Panc1 (cell line): ENCODE results near the gene GARRE1. TPM values are rescaled to one million over a fixed set of nuclear protein-coding genes. Genes with fewer than 3 reads are reported as not detected.

Experiments
- ATAC-seq: fragments of 200-7000 bp; cut with Tn5 transposase; 2 replicates; pipeline ENCODE4 v1.9.1; 2020; ENCODE audit warnings: mild to moderate bottlenecking, moderate library complexity
- BruUV-seq: library from RNA; stranded (reverse); fragments of 400-500 nt; replicated peaks from 2 replicates; lab custom pipeline; 2021; lab: Mats Ljungman, UMichigan
- CTCF ChIA-PET: fragments of 300-600 bp; sonication (Branson Sonifier 250); formaldehyde crosslinking; loops from one replicate; lab custom pipeline; 2022; ENCODE audit warnings: antibody characterized with exemption; lab: Charles Lee
- POLR2A ChIA-PET: fragments of 300-600 bp; sonication (Branson Sonifier 250); formaldehyde crosslinking; loops from one replicate; lab custom pipeline; 2022; ENCODE audit warnings: antibody characterized with exemption; lab: Charles Lee
- DNase-seq: peaks from one replicate; pipeline ENCODE4 v3.0.0-alpha.2; 2010; ENCODE audit warnings: low read depth, low spot score
- H3K27ac ChIP-seq: 2 replicates; pipeline ENCODE4 v1.5.1; 2011; ENCODE audit warnings: mild to moderate bottlenecking, low read length, inconsistent platforms
- H3K27me3 ChIP-seq: fragments of 200-500 bp; sonication (Bioruptor generic); 2 replicates; pipeline ENCODE4 v1.6.0; 2014; ENCODE audit warnings: low read length, inconsistent platforms; ENCODE audit not compliant: control insufficient read depth, insufficient read depth
- H3K36me3 ChIP-seq: fragments of 200-500 bp; sonication (Bioruptor generic); 2 replicates; pipeline ENCODE4 v1.5.1; 2014; ENCODE audit warnings: inconsistent platforms, mild to moderate bottlenecking, low read length, moderate library complexity; ENCODE audit not compliant: control insufficient read depth, insufficient read depth
- H3K4me1 ChIP-seq: 2 replicates; pipeline ENCODE4 v1.5.1; 2011; ENCODE audit warnings: inconsistent platforms, mild to moderate bottlenecking, low read length, moderate library complexity; ENCODE audit not compliant: control insufficient read depth, insufficient read depth
- H3K4me3 ChIP-seq, 2 experiments: 2 replicates each; pipeline ENCODE4 v1.5.1; 2011 to 2012; ENCODE audit warnings: low read depth in 2 of 2, low read length in 2 of 2, mild to moderate bottlenecking in 2 of 2, inconsistent platforms in 1 of 2, moderate library complexity in 1 of 2
- H3K9me3 ChIP-seq: fragments of 200-500 bp; sonication (Bioruptor generic); 2 replicates; pipeline ENCODE4 v1.5.1; 2014; ENCODE audit warnings: low read depth, mild to moderate bottlenecking, inconsistent platforms, low read length, moderate library complexity; ENCODE audit not compliant: control insufficient read depth, insufficient read depth
- CTCF ChIP-seq: fragments of 450-650 bp; IDR thresholded peaks from 2 replicates; pipeline ENCODE4 v1.5.1; 2017; ENCODE audit warnings: mild to moderate bottlenecking
- POLR2AphosphoS5 ChIP-seq: IDR thresholded peaks from 2 replicates; pipeline ENCODE4 v1.6.1; 2012; ENCODE audit warnings: mild to moderate bottlenecking, low read depth, low read length, moderate library complexity
- REST ChIP-seq, 2 experiments: IDR thresholded peaks; 2 replicates each; pipeline ENCODE4 v1.6.1; 2011 to 2012; ENCODE audit warnings: low read depth in 2 of 2, control low read depth in 1 of 2, low read length in 1 of 2, mild to moderate bottlenecking in 1 of 2, moderate library complexity in 1 of 2; ENCODE audit not compliant: insufficient read depth in 1 of 2
- SIN3A ChIP-seq: IDR thresholded peaks from 2 replicates; pipeline ENCODE4 v1.6.1; 2012; ENCODE audit warnings: low read depth, mild to moderate bottlenecking, low read length, moderate library complexity, borderline replicate concordance; ENCODE audit not compliant: insufficient read depth
- TCF7L2 ChIP-seq: IDR thresholded peaks from 2 replicates; pipeline ENCODE4 v1.6.1; 2011; ENCODE audit warnings: mild to moderate bottlenecking, low read depth, low read length, inconsistent platforms
- in situ Hi-C: cut with HindIII; loops from 2 replicates; pipeline ENCODE4 v1.10.0; 2016; ENCODE audit warnings: low sequenced_read_pairs, low pct_unique_long_range_greater_than_20kb
- intact Hi-C: fragments of 100-400 bp; cut with micrococcal nuclease; formaldehyde crosslinking; loops from one replicate; pipeline ENCODE4 v1.10.0; 2022; ENCODE audit not compliant: unreplicated experiment
- total RNA-seq: library from RNA; stranded (reverse); gene quantifications from one replicate; pipeline ENCODE4 v1.2.1, GENCODE V29; 2021; ENCODE audit not compliant: unreplicated experiment

The GARRE1 gene
- total RNA-seq, 1 experiment from 2014 or later, result 19.7 TPM

- H3K27ac ChIP-seq, result peak overlapping the region; percentile 36; the same call in 1 of the 2 replicates
- in situ Hi-C loops, result no loop called here
- H3K4me3 ChIP-seq, result no peak overlapping the region
- POLR2A ChIA-PET, result interaction anchor here (0.6 kb wide), 1 partner anchor 90 kb away, joined by 6 read pairs; no protein-coding TSS in a partner anchor
- no TSS peak for BruUV-seq
- ATAC-seq (peak; percentile 86), DNase-seq (peak; percentile 78)
- peaks cover 17% of the 10 kb centered on the region for H3K4me1 ChIP-seq
- H3K36me3 ChIP-seq, result peaks cover 26% of the 10 kb centered on the region
- H3K9me3 ChIP-seq, result no peaks in the 10 kb centered on the region
- peak; percentile 80 for TF ChIP-seq POLR2AphosphoS5
- TF ChIP-seq TCF7L2, result peak; percentile 54; the same call in 1 of the 2 replicates
- TF ChIP-seq REST (IDR thresholded peaks at IDR 0.05; ENCODE audit: insufficient read depth in 1 of 2, low read depth in 2 of 2, low read length in 1 of 2), result no peak
- no peak for TF ChIP-seq CTCF
- CTCF ChIA-PET, result interaction anchor here (0.7 kb wide), 1 partner anchor 646 kb away, joined by 3 read pairs; no protein-coding TSS in a partner anchor
- no peaks in the 10 kb centered on the region for H3K27me3 ChIP-seq
- intact Hi-C loops, result no loop called here
Observed at GRCh38 chr19:34217952-34218817, 36.2 kb upstream of the GARRE1 start.

- ChIA-PET CTCF (no interaction called here), POLR2A (interaction anchor here (0.7 kb wide), 1 partner anchor 14 kb away, joined by 3 read pairs; no protein-coding TSS in a partner anchor)
- no peak for TF ChIP-seq CTCF
- TF ChIP-seq POLR2AphosphoS5, result no peak
- TF ChIP-seq REST (IDR thresholded peaks at IDR 0.05; ENCODE audit: insufficient read depth in 1 of 2, low read depth in 2 of 2, low read length in 1 of 2), result no peak
- TF ChIP-seq SIN3A, result no peak
- TF ChIP-seq TCF7L2, result no peak
- Histone ChIP-seq H3K27ac (peak overlapping the region; percentile 36; the same call in 1 of the 2 replicates), H3K4me1 (peaks cover 17% of the 10 kb centered on the region), H3K36me3 (peaks cover 31% of the 10 kb centered on the region), H3K9me3 (no peaks in the 10 kb centered on the region), H3K27me3 (no peaks in the 10 kb centered on the region), H3K4me3 (no peak overlapping the region)
- intact Hi-C loops, result no loop called here
- DNase-seq, result no peak
- no peak for ATAC-seq
- in situ Hi-C loops, result no loop called here
- no TSS peak for BruUV-seq
Observed at GRCh38 chr19:34218818-34219164, 35.6 kb upstream of the GARRE1 start.
